Measurements from ENCODE around the gene IFI30.
A peak's percentile ranks its signal among the peaks of the same experiment; 100 is the strongest.

The IFI30 gene

GRCh38 chr19:18172331-18173053, 1.1 kb upstream of the IFI30 start:
- no peak for DNase-seq

GRCh38 chr19:18173054-18173571, 500 bp upstream of the IFI30 start:
- DNase-seq = no peak

- no peak for DNase-seq
Observed at GRCh38 chr19:18174983-18175382, 1.4 kb downstream of the IFI30 start.

GRCh38 chr19:18176367-18177310, 3.0 kb downstream of the IFI30 start:
- DNase-seq = no peak

- DNase-seq = no peak
Observed at GRCh38 chr19:18179957-18180356, 6.3 kb downstream of the IFI30 start.

- no peak for DNase-seq
Observed at GRCh38 chr19:18183529-18183928, 9.9 kb downstream of the IFI30 start.

GRCh38 chr19:18185538-18185937, 11.9 kb downstream of the IFI30 start:
- no peak for DNase-seq

- DNase-seq = no peak
Observed at GRCh38 chr19:18190278-18190677, 16.7 kb downstream of the IFI30 start.

- DNase-seq = no peak
Observed at GRCh38 chr19:18191640-18192062, 18.0 kb downstream of the IFI30 start.

- DNase-seq = peak; percentile 100
Observed at GRCh38 chr19:18192673-18193387, 19.2 kb downstream of the IFI30 start, which contains the start of gene MPV17L2. Gene MPV17L2, plus strand, starts transcription at chr19:18193218. Its CDS starts 64 bp downstream, at chr19:18193282.

- no peak for DNase-seq
Observed at GRCh38 chr19:18193388-18194180, 20.0 kb downstream of the IFI30 start.

GRCh38 chr19:18194181-18194530, 20.5 kb downstream of the IFI30 start:
- no peak for DNase-seq

- no peak for DNase-seq
Observed at GRCh38 chr19:18194554-18195238, 21.1 kb downstream of the IFI30 start.

GRCh38 chr19:18196511-18196845, 22.9 kb downstream of the IFI30 start:
- DNase-seq = no peak

- no peak for DNase-seq
Observed at GRCh38 chr19:18197306-18197705, 23.7 kb downstream of the IFI30 start.

- no peak for DNase-seq
Observed at GRCh38 chr19:18197941-18198340, 24.3 kb downstream of the IFI30 start.

GRCh38 chr19:18198374-18198773, 24.8 kb downstream of the IFI30 start:
- no peak for DNase-seq

GRCh38 chr19:18202397-18202777, 28.8 kb downstream of the IFI30 start:
- DNase-seq = no peak

- no peak for DNase-seq
Observed at GRCh38 chr19:18202778-18203407, 29.3 kb downstream of the IFI30 start.

- no peak for DNase-seq
Observed at GRCh38 chr19:18203408-18203862, 29.8 kb downstream of the IFI30 start.

- DNase-seq = peak; percentile 99
Observed at GRCh38 chr19:18203863-18204393, 30.3 kb downstream of the IFI30 start, which contains the start of gene RAB3A. Gene RAB3A, minus strand, starts transcription at chr19:18204042. Its CDS starts 1,302 bp downstream, at chr19:18202740.

Data from NCI-H1694 (cell line).